ENCODE measurements around the gene PGAP2. TPM values are rescaled to one million over a fixed set of nuclear protein-coding genes. Genes with fewer than 3 reads are reported as not detected.

Gene PGAP2
- total and polyA plus RNA-seq, 2 donors (not counting 1 experiment from before 2014, with no cell fraction given) = 20.5 to 47.1 TPM

- H3K9ac ChIP-seq (ENCODE audit: low read length) = no peak overlapping the region
These were observed 8.9 kb downstream of the PGAP2 start for GRCh38 chr11:3817181-3817800.

More at GRCh38 chr11:3817181-3817800, 8.9 kb downstream of the PGAP2 start:
- Mint-ChIP-seq H3K9me3 (ENCODE audit: insufficient read depth) (no peaks in the 10 kb centered on the region), H3K27me3 (no peaks in the 10 kb centered on the region), H3K27ac (no peak overlapping the region), H3K4me1 (no peaks in the 10 kb centered on the region), H3K4me3 (no peak overlapping the region)
- Histone ChIP-seq H3K36me3 (replicated peaks in 1 of 2; ENCODE audit: control extremely low read depth in 1 of 2, control insufficient read depth in 1 of 2, extremely low read depth in 1 of 2, insufficient read depth in 2 of 2, low read length in 1 of 2) (peaks cover 0 to 4% of the 10 kb centered on the region in 2 experiments), H3K9me3 (ENCODE audit: control extremely low read depth in 1 of 3, control insufficient read depth in 2 of 3, insufficient read depth in 1 of 3, low read length in 2 of 3) (no peaks in the 10 kb centered on the region), H3K79me2 (ENCODE audit: control insufficient read depth, insufficient read depth, low read length) (no peaks in the 10 kb centered on the region), H3K27me3 (replicated peaks in 1 of 4; ENCODE audit: control extremely low read depth in 1 of 4, control insufficient read depth in 3 of 4, insufficient read depth in 4 of 4, low read length in 3 of 4) (no peaks in the 10 kb centered on the region), H2AFZ (ENCODE audit: insufficient read depth, low read depth, low read length, poor library complexity, severe bottlenecking) (no peak overlapping the region), H3K27ac (ENCODE audit: low read length in 2 of 2) (no peak overlapping the region), H4K20me1 (ENCODE audit: control insufficient read depth, insufficient read depth, low read length, poor library complexity, severe bottlenecking) (no peaks in the 10 kb centered on the region), H3K4me1 (ENCODE audit: control insufficient read depth in 2 of 2, insufficient read depth in 2 of 2, low read length in 2 of 2) (no peaks in the 10 kb centered on the region), H3K4me3 (ENCODE audit: control extremely low read depth in 1 of 5, extremely low read depth in 1 of 5, insufficient read depth in 1 of 5, low read depth in 2 of 5, low read length in 4 of 5) (no peak overlapping the region), H3K4me2 (replicated peaks; ENCODE audit: low read depth, low read length, poor library complexity, severe bottlenecking) (no peak overlapping the region)
- intact Hi-C loops (cut with micrococcal nuclease) = no loop called here
- TF ChIP-seq CTCF (IDR thresholded peaks at IDR 0.05) (no peak), EZH2 (IDR thresholded peaks at IDR 0.05; ENCODE audit: borderline replicate concordance, insufficient read depth, low read depth, low read length, poor library complexity, severe bottlenecking) (no peak)
- POLR2A ChIA-PET = no interaction called here
- ATAC-seq (ENCODE audit: low read depth) (no peak), DNase-seq (no peak)
- 88% methylated on average over 10 of the region's 10 CpGs for WGBS (ENCODE audit: insufficient coverage)
- CTCF ChIA-PET = interaction anchor here (1.2 to 2.4 kb wide), 2 partner anchors 8 to 256 kb away, joined by 4 to 11 read pairs; no protein-coding TSS in a partner anchor

Measured in B cell (primary cell).